Heart left ventricle (tissue), 16 donors: ENCODE results near the gene SLC34A3. TPM values are rescaled to one million over a fixed set of nuclear protein-coding genes. Genes with fewer than 3 reads are reported as not detected.

Source experiments
- ATAC-seq, 4 donors: fragments of 200-7000 bp; cut with Tn5 transposase; one replicate each; pipeline ENCODE4 v1.9.1; 2020 to 2022; ENCODE audit warnings: moderate library complexity in 4 of 4, mild to moderate bottlenecking in 3 of 4, moderate number of reproducible peaks in 1 of 4
- DNase-seq, 5 donors: peaks; one replicate each; pipeline ENCODE4 v3.0.0-alpha.2; 2020
- H3K27ac ChIP-seq, 12 donors: fragments of 200-600 bp; sonication (generic) in 4 of 12; one replicate each; pipeline versions ENCODE4 v1.5.0 to v1.8.0; 2016 to 2022; ENCODE audit warnings: mild to moderate bottlenecking in 2 of 12
- H3K27me3 ChIP-seq, 9 donors: fragments of 200-600 bp; sonication (generic) in 2 of 9; one replicate each; pipeline versions ENCODE4 v1.5.1 to v1.8.0; 2016 to 2022; ENCODE audit warnings: mild to moderate bottlenecking in 3 of 9
- H3K36me3 ChIP-seq, 9 donors: fragments of 200-600 bp; sonication (generic) in 2 of 9; one replicate each; pipeline versions ENCODE4 v1.5.0 to v1.8.0; 2018 to 2022; ENCODE audit warnings: mild to moderate bottlenecking in 2 of 9
- H3K4me1 ChIP-seq, 12 donors: fragments of 200-600 bp; sonication (generic) in 4 of 12; one replicate each; pipeline versions ENCODE4 v1.5.0 to v1.8.0; 2016 to 2022; ENCODE audit warnings: mild to moderate bottlenecking in 3 of 12
- H3K4me3 ChIP-seq, 12 donors: fragments of 200-600 bp; sonication (generic) in 4 of 12; one replicate each; pipeline versions ENCODE4 v1.5.0 to v1.8.0; 2017 to 2022; ENCODE audit warnings: mild to moderate bottlenecking in 9 of 12, moderate library complexity in 4 of 12
- H3K9me3 ChIP-seq, 12 donors: fragments of 200-600 bp; sonication (generic) in 4 of 12; one replicate each; pipeline versions ENCODE4 v1.5.0 to v1.8.0; 2016 to 2022; ENCODE audit warnings: mild to moderate bottlenecking in 1 of 12
- POLR2A ChIP-seq, 2 donors: fragments of 450-650 bp; IDR thresholded peaks; one replicate each; pipeline ENCODE4 v1.6.1; 2017; ENCODE audit warnings: antibody characterized with exemption in 2 of 2, mild to moderate bottlenecking in 2 of 2, moderate library complexity in 2 of 2
- WGBS, 4 donors: extraction: QIAGEN DNeasy Blood & Tissue Kit in 2 of 4; methylation state at CpG; one replicate each; pipeline versions ENCODE4 v1.1.5 to v1.1.7; 2013 to 2018; 5-methylcytosine and 5-hydroxymethylcytosine counted together
- intact Hi-C, 10 donors: fragments of 100-400 bp; cut with DNase I; formaldehyde crosslinking; loops; one replicate each; pipeline versions ENCODE4 v1.11.1 to v1.14.2; 2022
- polyA plus RNA-seq, 2 donors: library from polyadenylated mRNA; stranded (reverse); fragments of 200-250 nt; gene quantifications; one replicate each; pipeline ENCODE4 v1.2.3, GENCODE V29; 2013
- total RNA-seq, 9 donors: library from RNA; depleted of rRNA in 2 of 9; stranded (reverse); fragments of >200 nt in 2 of 9; fragmentation: NEBNext Ultra II Directional in 3 of 9; extraction: Animal tissue kit (Norgen Biotek cat#: 25700) in 3 of 9; gene quantifications; one replicate each; pipeline versions ENCODE4 v1.1.0 to v1.2.4, GENCODE V29; 2016 to 2023
- TF ChIP-seq, protein P1 (sequence below), 12 donors: fragments of 200-600 bp; sonication (generic) in 4 of 12; IDR thresholded peaks; one replicate each; pipeline versions ENCODE4 v1.5.0 to v1.8.0; 2018 to 2022; ENCODE audit warnings: antibody characterized with exemption in 12 of 12, mild to moderate bottlenecking in 5 of 12
- donor health status: ischemic (EF 13 %, LVEDD 7.1; RV severe dilation, severe dysfunction).
- donor health status: healthy with polysubstance abuse.
- donor health status: DM: no; HTN: yes; CAD: no.
- donor health status: DM: no; HTN: no; CAD: no.
- donor health status: ischemic (EF 25% LVEDD 6.9; RV normal size, moderate dysfunction).
- donor health status: ischemic (EF 25% LVEDD 5.7; RV mildly dilated, moderate dysfunction).
- donor health status: healthy.
- donor health status: DM: yes; HTN: yes; CAD: no.
- donor health status: ischemic (EF 35%, LVEDD 5.7; RV mildly dilated, moderate dysfunction).
- donor health status: nonischemic (EF 11% LVEDD 7.7; RV severe dilation, severe dysfunction).
- donor health status: DM: yes; HTN: yes; CAD: no.
- donor health status: PGD.
- donor health status: ischemic (EF 29% LVEDD 5.4; RV normal size, mild dysfunction).
- donor health status: nonischemic (EF 23%, LVEDD 6.1; RV moderate dilation, normal function).

SLC34A3 gene
- total and polyA plus RNA-seq, 11 donors = not detected

DNA sequence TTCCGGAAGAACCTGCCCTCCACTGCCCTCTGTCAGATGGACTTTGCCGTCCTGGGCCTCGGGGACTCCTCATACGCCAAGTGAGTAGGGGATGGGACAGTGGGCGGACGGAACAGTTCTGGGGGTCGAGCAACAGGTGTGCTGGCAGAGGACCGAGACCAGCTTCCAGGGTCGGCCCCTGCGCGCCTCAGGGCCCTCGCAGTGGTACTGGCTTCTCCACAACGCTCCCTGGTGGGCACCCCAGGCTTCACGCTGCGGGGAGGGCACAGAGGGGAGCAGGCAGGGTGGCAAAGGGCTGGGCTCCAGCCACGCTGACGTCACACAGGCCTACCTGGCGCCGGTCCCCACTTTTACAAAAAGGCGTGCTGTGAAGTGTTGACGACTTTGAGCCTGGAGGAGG is 18.2 kb upstream of the SLC34A3 start:
- no peaks in the 10 kb centered on the region for H3K27me3 ChIP-seq
- H3K27ac ChIP-seq = no peak overlapping the region

DNA sequence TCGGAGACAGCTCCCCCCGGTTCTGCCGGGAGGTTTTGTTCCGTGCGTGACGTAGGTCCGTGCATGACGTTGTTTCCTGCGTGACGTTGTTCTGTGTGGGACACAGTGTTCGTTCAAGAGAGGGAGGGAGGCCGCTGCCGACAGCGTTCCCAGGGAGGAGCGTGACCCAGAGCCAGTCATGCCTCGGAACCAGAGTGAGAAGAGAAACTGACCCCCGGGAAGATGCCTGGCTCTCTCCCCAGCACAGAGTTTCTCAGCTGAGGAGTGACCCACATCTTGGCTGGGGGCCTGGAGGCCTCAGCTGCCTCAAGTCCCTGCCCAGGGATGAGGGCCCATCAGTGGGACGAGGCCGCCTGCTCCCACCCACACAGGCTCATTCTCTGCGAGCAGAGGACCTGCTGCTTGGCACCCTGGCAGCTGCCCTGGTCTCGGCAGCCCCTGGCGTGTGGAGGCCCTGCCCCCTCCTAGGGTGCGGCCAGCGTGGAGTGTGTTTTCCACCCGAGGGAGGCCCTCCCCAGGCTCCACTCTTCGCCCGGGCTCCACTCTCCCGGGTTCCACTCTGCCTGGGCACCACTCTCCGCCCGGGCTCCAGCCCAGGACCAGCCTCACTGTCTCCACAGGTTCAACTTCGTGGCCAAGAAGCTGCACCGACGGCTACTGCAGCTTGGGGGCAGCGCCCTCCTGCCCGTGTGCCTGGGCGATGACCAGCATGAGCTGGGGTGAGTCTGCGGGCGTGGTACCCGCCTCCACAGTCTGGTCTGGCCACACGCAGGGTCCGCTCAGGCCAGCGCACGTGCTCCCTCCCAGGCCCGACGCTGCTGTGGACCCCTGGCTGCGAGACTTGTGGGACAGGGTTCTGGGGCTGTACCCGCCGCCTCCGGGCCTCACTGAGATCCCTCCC is 17.3 kb upstream of the SLC34A3 start:
- no peaks in the 10 kb centered on the region for H3K9me3 ChIP-seq
- no peak for ATAC-seq
- H3K4me3 ChIP-seq = no peak overlapping the region
- WGBS, 4 donors = 88 to 92% (median 91%) methylated on average over 44 to 49 of the region's 49 CpGs
- H3K4me1 ChIP-seq = peaks cover 2 to 19% (median 15%) of the 10 kb centered on the region in 12 donors
- H3K36me3 ChIP-seq = peaks cover 0 to 32% (median 2%) of the 10 kb centered on the region in 9 donors
- intact Hi-C loops = no loop called here
- TF ChIP-seq, protein P1, sequence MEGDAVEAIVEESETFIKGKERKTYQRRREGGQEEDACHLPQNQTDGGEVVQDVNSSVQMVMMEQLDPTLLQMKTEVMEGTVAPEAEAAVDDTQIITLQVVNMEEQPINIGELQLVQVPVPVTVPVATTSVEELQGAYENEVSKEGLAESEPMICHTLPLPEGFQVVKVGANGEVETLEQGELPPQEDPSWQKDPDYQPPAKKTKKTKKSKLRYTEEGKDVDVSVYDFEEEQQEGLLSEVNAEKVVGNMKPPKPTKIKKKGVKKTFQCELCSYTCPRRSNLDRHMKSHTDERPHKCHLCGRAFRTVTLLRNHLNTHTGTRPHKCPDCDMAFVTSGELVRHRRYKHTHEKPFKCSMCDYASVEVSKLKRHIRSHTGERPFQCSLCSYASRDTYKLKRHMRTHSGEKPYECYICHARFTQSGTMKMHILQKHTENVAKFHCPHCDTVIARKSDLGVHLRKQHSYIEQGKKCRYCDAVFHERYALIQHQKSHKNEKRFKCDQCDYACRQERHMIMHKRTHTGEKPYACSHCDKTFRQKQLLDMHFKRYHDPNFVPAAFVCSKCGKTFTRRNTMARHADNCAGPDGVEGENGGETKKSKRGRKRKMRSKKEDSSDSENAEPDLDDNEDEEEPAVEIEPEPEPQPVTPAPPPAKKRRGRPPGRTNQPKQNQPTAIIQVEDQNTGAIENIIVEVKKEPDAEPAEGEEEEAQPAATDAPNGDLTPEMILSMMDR (IDR thresholded peaks at IDR 0.05) = no peak
- no peak for TF ChIP-seq POLR2A (IDR thresholded peaks at IDR 0.05)
- H3K27ac ChIP-seq = no peak overlapping the region
- no peaks in the 10 kb centered on the region for H3K27me3 ChIP-seq
- no peak for DNase-seq

More for the DNA sequence above, 18.2 kb upstream of the SLC34A3 start:
- peaks cover 0 to 10% (median 6%) of the 10 kb centered on the region in 12 donors for H3K4me1 ChIP-seq
- peaks cover 0 to 32% (median 3%) of the 10 kb centered on the region in 9 donors for H3K36me3 ChIP-seq
- no peaks in the 10 kb centered on the region for H3K9me3 ChIP-seq
- WGBS, 4 donors = 80 to 87% (median 81%) methylated on average over 16 to 21 of the region's 21 CpGs
- DNase-seq = no peak
- no peak for ATAC-seq
- no peak overlapping the region for H3K4me3 ChIP-seq
- intact Hi-C loops = no loop called here
- no peak for TF ChIP-seq POLR2A (IDR thresholded peaks at IDR 0.05)
- TF ChIP-seq, protein P1 (IDR thresholded peaks at IDR 0.05) = no peak

DNA sequence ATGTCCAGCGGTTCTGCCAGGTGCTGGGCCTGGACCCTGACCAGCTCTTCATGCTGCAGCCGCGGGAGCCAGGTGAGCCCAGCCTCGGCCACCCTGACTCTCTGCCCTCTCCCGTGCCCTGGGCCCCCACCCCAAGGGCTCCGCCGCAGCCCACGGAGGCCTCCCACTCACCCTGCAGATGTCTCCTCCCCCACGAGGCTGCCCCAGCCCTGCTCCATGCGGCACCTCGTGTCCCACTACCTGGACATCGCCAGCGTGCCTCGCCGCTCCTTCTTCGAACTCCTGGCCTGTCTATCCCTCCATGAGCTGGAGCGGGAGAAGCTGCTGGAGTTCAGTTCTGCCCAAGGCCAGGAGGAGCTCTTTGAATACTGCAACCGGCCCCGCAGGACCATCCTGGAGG is 16.1 kb upstream of the SLC34A3 start:
- H3K27ac ChIP-seq = no peak overlapping the region
- intact Hi-C loops = no loop called here
- no peaks in the 10 kb centered on the region for H3K9me3 ChIP-seq
- no peak for TF ChIP-seq POLR2A (IDR thresholded peaks at IDR 0.05)
- TF ChIP-seq, protein P1 (IDR thresholded peaks at IDR 0.05) = no peak
- no peaks in the 10 kb centered on the region for H3K27me3 ChIP-seq
- DNase-seq (no peak), ATAC-seq (no peak)
- WGBS, 4 donors = 93 to 95% (median 94%) methylated on average over 16 to 19 of the region's 19 CpGs
- H3K4me1 ChIP-seq = peaks cover 2 to 26% (median 21%) of the 10 kb centered on the region in 12 donors
- peaks cover 0 to 25% (median 0%) of the 10 kb centered on the region in 9 donors for H3K36me3 ChIP-seq
- H3K4me3 ChIP-seq = no peak overlapping the region

DNA sequence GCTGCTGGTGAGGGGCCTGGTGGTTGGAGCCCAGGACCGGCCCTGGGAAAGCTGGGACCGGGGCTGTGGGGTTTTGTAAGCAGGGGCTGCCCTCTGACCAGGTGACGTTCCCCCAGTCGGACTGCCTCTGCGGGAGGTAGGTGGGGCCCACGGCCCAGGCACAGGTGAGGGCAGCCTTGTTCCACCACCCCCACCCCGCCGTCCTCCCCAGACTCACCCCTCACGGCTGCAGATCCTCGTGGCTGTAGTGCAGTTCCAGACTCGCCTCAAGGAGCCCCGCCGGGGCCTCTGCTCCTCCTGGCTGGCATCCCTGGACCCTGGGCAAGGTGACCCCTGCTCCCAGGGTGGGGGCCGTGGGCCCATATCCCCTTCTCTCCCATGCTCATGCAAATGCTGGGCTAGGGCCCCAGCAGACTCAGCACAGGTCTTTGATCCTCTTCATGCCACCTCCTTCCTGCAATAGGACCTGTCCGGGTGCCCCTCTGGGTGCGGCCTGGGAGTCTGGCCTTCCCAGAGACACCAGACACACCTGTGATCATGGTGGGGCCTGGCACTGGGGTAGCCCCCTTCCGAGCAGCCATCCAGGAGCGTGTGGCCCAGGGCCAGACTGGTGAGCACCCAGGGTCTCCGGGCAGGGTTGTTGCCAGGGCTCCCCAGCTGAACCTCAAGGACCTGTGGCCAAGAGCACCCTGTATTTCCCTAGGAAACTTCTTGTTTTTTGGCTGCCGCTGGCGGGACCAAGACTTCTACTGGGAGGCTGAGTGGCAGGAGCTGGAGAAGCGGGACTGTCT is 15.3 kb upstream of the SLC34A3 start:
- DNase-seq (no peak), ATAC-seq (no peak)
- intact Hi-C loops = no loop called here
- H3K27me3 ChIP-seq = no peaks in the 10 kb centered on the region
- 94 to 96% (median 95%) methylated on average over 21 to 22 of the region's 22 CpGs for WGBS, 4 donors
- H3K36me3 ChIP-seq = peaks cover 0 to 19% (median 0%) of the 10 kb centered on the region in 9 donors
- no peaks in the 10 kb centered on the region for H3K9me3 ChIP-seq
- H3K4me3 ChIP-seq = no peak overlapping the region
- H3K27ac ChIP-seq = no peak overlapping the region
- no peak for TF ChIP-seq POLR2A (IDR thresholded peaks at IDR 0.05)
- TF ChIP-seq, protein P1 (IDR thresholded peaks at IDR 0.05) = no peak
- H3K4me1 ChIP-seq = peaks cover 2 to 26% (median 21%) of the 10 kb centered on the region in 12 donors
